GM19328 (cell line): ENCODE data around the gene CBS.
"Not testable (repeated sequence)": the region's sequence is repeated elsewhere in the genome, so short reads cannot be mapped to it uniquely, and the experiment has no call there.

Source experiments
- ATAC-seq: cut with Tn5 transposase; IDR thresholded peaks from one replicate; pipeline ENCODE4 v1.9.1; 2021; ENCODE audit warnings: mild to moderate bottlenecking, moderate library complexity; ENCODE audit not compliant: unreplicated experiment

The CBS gene

GRCh38 chr21:43069682-43070081, 6.0 kb downstream of the CBS start:
- not testable (repeated sequence) for ATAC-seq

- ATAC-seq = not testable (repeated sequence)
Observed at GRCh38 chr21:43068065-43068464, 7.6 kb downstream of the CBS start.

GRCh38 chr21:43066690-43067089, 8.9 kb downstream of the CBS start:
- not testable (repeated sequence) for ATAC-seq

- not testable (repeated sequence) for ATAC-seq
Observed at GRCh38 chr21:43065991-43066390, 9.6 kb downstream of the CBS start.

GRCh38 chr21:43064265-43064917, 11.2 kb downstream of the CBS start:
- ATAC-seq = not testable (repeated sequence)

- not testable (repeated sequence) for ATAC-seq
Observed at GRCh38 chr21:43062955-43063664, 12.5 kb downstream of the CBS start.

- not testable (repeated sequence) for ATAC-seq
Observed at GRCh38 chr21:43053112-43053511, 22.5 kb downstream of the CBS start.

- ATAC-seq = not testable (repeated sequence)
Observed at GRCh38 chr21:43045876-43046821, 29.5 kb downstream of the CBS start.

GRCh38 chr21:43045165-43045875, 30.3 kb downstream of the CBS start:
- ATAC-seq = not testable (repeated sequence)

GRCh38 chr21:43044547-43044946, 31.1 kb downstream of the CBS start:
- ATAC-seq = not testable (repeated sequence)

- not testable (repeated sequence) for ATAC-seq
Observed at GRCh38 chr21:43043291-43043690, 32.3 kb downstream of the CBS start.

- ATAC-seq = not testable (repeated sequence)
Observed at GRCh38 chr21:43042169-43042568, 33.5 kb downstream of the CBS start.

GRCh38 chr21:43038659-43039044, 37.0 kb downstream of the CBS start:
- ATAC-seq = not testable (repeated sequence)

- not testable (repeated sequence) for ATAC-seq
Observed at GRCh38 chr21:43037918-43038658, 37.5 kb downstream of the CBS start.

GRCh38 chr21:43036889-43037288, 38.7 kb downstream of the CBS start:
- not testable (repeated sequence) for ATAC-seq

- no peak for ATAC-seq
Observed at GRCh38 chr21:43034826-43035225, 40.8 kb downstream of the CBS start.

GRCh38 chr21:43034101-43034500, 41.5 kb downstream of the CBS start:
- no peak for ATAC-seq

- no peak for ATAC-seq
Observed at GRCh38 chr21:43031121-43031619, 44.5 kb downstream of the CBS start.

GRCh38 chr21:43029785-43030184, 45.9 kb downstream of the CBS start:
- no peak for ATAC-seq
